ENCODE data around the gene PSMC5. TPM values are rescaled to one million over a fixed set of nuclear protein-coding genes. Genes with fewer than 3 reads are reported as not detected.

The PSMC5 gene
- total RNA-seq, 2 experiments from 2014 or later, result 155 to 157 TPM

DNA sequence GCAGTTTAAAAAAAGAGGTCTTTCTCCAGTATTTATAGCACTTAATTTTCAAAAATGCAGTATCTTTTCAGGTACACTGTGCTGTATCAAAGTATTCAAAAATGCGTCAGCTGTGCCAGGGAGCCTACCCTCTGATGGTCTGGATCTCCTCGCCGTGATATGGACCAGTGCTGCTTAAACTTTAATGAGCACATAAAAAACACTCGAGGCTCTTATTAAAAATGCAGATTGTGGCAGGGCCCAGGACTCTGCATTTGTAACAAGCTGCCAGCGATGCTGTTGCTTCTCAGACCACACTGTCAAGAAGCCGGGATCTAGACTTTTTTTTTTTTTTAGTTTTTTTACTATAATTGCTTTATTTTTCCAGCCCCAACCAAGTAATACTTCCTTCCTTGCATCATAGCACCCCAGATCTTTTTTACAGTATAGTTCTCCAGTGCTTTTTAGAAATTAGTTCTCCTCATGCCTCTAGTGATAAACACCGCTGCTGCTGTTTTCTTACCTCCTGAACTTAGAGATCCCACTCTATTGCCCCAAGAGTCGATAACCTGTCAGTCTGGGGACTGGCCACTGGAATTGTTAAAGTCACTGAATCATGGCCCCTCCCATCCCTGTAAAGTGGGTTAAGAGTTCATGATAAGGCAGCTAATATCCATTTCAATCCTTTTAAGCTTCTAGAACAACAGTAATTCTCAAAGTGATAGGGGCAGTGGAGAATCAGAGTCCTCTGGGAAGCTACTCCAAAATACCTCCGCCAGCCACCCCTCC is 16.9 kb downstream of the PSMC5 start:
- H3K4me3 Mint-ChIP-seq, result peak overlapping the region; percentile 98
- peaks cover 29% of the 10 kb centered on the region for H3K4me1 Mint-ChIP-seq (ENCODE audit: low read depth)
- DNase-seq, result no peak

DNA sequence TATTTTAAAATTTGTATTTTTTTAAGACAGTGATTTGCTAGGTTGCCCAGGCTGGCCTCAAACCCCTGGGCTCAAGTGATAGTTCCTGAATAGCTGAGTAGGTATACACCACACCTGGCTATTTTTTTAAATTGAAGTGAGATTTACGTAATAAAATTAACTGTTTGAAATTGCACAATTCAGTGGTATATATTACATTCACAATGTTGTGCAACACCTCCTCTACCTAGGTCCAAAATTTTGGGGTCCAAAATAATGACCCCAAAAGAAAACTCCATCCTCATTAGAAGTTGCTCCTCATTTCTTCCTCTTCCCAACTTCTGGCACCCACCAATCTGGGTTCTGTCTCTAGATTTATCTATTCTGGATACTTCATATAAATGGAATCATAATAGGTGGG is 18.3 kb downstream of the PSMC5 start:
- H3K27ac Mint-ChIP-seq, result no peak overlapping the region
- ATAC-seq (no peak), DNase-seq (no peak)
- TF ChIP-seq, protein P1, sequence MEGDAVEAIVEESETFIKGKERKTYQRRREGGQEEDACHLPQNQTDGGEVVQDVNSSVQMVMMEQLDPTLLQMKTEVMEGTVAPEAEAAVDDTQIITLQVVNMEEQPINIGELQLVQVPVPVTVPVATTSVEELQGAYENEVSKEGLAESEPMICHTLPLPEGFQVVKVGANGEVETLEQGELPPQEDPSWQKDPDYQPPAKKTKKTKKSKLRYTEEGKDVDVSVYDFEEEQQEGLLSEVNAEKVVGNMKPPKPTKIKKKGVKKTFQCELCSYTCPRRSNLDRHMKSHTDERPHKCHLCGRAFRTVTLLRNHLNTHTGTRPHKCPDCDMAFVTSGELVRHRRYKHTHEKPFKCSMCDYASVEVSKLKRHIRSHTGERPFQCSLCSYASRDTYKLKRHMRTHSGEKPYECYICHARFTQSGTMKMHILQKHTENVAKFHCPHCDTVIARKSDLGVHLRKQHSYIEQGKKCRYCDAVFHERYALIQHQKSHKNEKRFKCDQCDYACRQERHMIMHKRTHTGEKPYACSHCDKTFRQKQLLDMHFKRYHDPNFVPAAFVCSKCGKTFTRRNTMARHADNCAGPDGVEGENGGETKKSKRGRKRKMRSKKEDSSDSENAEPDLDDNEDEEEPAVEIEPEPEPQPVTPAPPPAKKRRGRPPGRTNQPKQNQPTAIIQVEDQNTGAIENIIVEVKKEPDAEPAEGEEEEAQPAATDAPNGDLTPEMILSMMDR (IDR thresholded peaks at IDR 0.05), result no peak
- H3K4me3 Mint-ChIP-seq, result no peak overlapping the region
- no peaks in the 10 kb centered on the region for H3K27me3 Mint-ChIP-seq
- peaks cover 12% of the 10 kb centered on the region for H3K36me3 Mint-ChIP-seq (ENCODE audit: low read depth)
- POLR2A ChIA-PET, result no interaction called here
- intact Hi-C loops (cut with micrococcal nuclease), result no loop called here
- H3K4me1 Mint-ChIP-seq (ENCODE audit: low read depth), result peaks cover 25% of the 10 kb centered on the region
- CTCF ChIA-PET, result interaction anchor here (3.3 kb wide), 1 partner anchor 20 kb away, joined by 15 read pairs; no protein-coding TSS in a partner anchor
- H3K9me3 Mint-ChIP-seq, result peaks cover 11% of the 10 kb centered on the region

More for the DNA sequence above, 16.9 kb downstream of the PSMC5 start:
- H3K36me3 Mint-ChIP-seq (ENCODE audit: low read depth), result peaks cover 15% of the 10 kb centered on the region
- ChIA-PET CTCF (interaction anchor here (0.6 to 3.3 kb wide), 9 partner anchors 10 to 102 kb away, joined by 3 to 15 read pairs (median 3); no protein-coding TSS in a partner anchor), POLR2A (interaction anchor here (0.7 to 7.8 kb wide), 10 partner anchors 9 to 494 kb away, joined by 3 to 188 read pairs (median 4); partner anchors contain the start of genes DDX42, FTSJ3 and PSMC5)
- peaks cover 10% of the 10 kb centered on the region for H3K9me3 Mint-ChIP-seq
- TF ChIP-seq, protein P1 (IDR thresholded peaks at IDR 0.05), result no peak
- ATAC-seq, result no peak
- no peaks in the 10 kb centered on the region for H3K27me3 Mint-ChIP-seq
- intact Hi-C loops (cut with micrococcal nuclease), result no loop called here
- H3K27ac Mint-ChIP-seq, result peak overlapping the region; percentile 95

DNA sequence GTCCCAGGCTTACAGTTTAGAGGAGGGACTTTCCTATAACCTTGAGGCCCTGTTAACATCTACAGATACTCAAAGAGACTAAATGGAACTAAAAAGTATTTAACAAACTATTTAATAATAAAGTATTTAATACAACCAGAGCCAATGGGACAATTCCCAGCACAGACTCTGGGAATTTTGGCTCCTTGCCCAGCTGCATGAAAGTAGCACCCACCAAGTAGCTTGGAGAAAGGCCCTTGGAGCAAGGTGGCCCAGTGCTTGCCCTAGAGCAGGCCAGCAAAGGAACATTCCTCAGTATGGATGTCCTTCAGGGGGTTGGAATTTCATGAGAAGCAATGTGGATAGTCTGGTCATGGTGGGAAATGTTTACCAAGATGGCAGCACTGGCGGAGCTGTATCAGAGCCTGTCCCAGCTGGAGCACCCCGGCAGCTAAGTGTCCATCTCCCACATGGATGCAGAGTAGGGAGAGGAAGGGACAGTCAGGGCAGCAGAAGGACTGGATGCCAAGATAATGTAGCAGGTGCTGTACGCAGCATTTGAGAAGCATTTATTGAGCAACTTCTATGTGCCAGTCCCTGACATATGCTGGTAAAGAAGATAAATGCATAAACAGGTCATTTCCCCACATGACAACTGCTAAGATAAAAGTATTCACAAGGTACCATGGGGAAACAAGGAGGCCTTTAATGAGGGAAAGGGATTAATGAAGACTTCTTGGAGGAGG is 20.5 kb downstream of the PSMC5 start:
- Mint-ChIP-seq H3K9me3 (peaks cover 11% of the 10 kb centered on the region), H3K27ac (peak overlapping the region; percentile 95), H3K36me3 (ENCODE audit: low read depth) (peaks cover 8% of the 10 kb centered on the region), H3K4me3 (peak overlapping the region; percentile 64), H3K4me1 (ENCODE audit: low read depth) (peaks cover 20% of the 10 kb centered on the region), H3K27me3 (no peaks in the 10 kb centered on the region)
- intact Hi-C loops (cut with micrococcal nuclease), result no loop called here
- DNase-seq (no peak), ATAC-seq (no peak)
- TF ChIP-seq, protein P1 (IDR thresholded peaks at IDR 0.05), result no peak
- POLR2A ChIA-PET, result interaction anchor here (0.6 to 3.2 kb wide), 5 partner anchors 18 to 149 kb away, joined by 4 to 11 read pairs (median 4); partner anchors contain the start of genes CCDC47, DDX42 and PSMC5
- CTCF ChIA-PET, result interaction anchor here (1.0 to 3.0 kb wide), 7 partner anchors 12 to 178 kb away, joined by 3 to 38 read pairs (median 4); partner anchors contain the start of gene GH1

DNA sequence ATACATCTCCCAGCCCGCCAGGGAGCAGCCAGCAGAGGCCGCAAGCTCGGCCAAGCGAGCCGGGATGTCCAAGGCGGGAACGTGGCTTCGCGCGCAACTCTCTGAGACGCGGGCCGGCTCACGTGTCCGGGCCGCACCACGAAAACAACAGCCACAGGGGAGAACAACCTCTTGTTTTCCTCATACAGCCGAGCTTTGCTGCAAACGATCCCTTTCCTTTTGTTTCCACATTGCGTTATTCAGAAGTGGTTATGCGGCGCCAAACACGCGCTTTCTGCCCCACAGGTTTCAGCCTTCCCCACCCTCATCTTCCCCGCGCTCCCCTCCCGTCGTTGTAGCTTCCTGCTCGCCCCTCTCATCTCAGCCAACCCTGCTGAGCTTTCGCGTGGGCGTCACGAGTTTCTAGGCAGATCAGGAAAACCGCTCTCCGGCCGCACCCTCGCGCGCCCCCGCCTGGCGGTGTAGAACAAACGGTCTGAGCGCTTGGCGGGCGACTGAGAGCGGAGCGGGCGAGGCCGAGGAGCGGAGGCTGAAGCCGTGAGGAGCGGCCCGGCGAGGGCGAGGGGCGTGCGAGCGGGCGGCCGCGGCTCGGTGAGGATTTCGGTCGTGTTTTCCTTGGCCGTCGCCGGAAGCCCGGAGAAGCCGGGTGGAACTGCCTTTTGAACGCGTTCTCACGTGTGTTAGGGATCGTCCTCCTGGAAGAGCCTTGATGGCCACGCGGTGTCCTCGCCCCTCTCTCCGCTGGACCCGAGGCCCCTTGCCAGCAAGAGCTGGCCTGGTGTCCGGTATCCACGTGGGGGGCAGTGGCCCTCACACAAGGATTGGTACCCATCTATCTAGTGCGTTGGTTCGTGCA is 21.8 kb downstream of the PSMC5 start:
- Mint-ChIP-seq H3K9me3 (peaks cover 11% of the 10 kb centered on the region), H3K4me1 (ENCODE audit: low read depth) (peaks cover 16% of the 10 kb centered on the region), H3K36me3 (ENCODE audit: low read depth) (peaks cover 8% of the 10 kb centered on the region), H3K27me3 (no peaks in the 10 kb centered on the region), H3K4me3 (peak overlapping the region; percentile 64), H3K27ac (peak overlapping the region; percentile 95)
- ChIA-PET POLR2A (interaction anchor here (0.7 to 3.2 kb wide), 10 partner anchors 10 to 151 kb away, joined by 3 to 11 read pairs (median 4); partner anchors contain the start of genes CCDC47, DDX42, PRR29 and PSMC5), CTCF (interaction anchor here (0.6 to 3.0 kb wide), 23 partner anchors 11 to 420 kb away, joined by 3 to 38 read pairs (median 4); partner anchors contain the start of gene MAP3K3)
- TF ChIP-seq, protein P1 (IDR thresholded peaks at IDR 0.05), result peak; percentile 84
- DNase-seq (peak; percentile 98), ATAC-seq (peak; percentile 98)
- intact Hi-C loops (cut with micrococcal nuclease), result no loop called here
